Measurements from ENCODE around the gene AGXT. TPM values are rescaled to one million over a fixed set of nuclear protein-coding genes. Genes with fewer than 3 reads are reported as not detected.

The AGXT gene
- polyA plus RNA-seq, 1 donor (not counting 4 experiments of a cell fraction or from before 2014, with no cell fraction given) = not detected

GRCh38 chr2:240823449-240824336 is 44.9 kb upstream of the AGXT start:
- no peak overlapping the region for H2AFZ ChIP-seq (ENCODE audit: control insufficient read depth, low read length)
- H3K9me3 ChIP-seq (ENCODE audit: control insufficient read depth, low read depth, low read length) = no peaks in the 10 kb centered on the region
- no peak overlapping the region for H3K27ac ChIP-seq (ENCODE audit: control insufficient read depth, insufficient read depth, low read length)
- dilution Hi-C loops (cut with MboI; ENCODE audit: extremely low pct_ligation_motif_present, low sequenced_read_pairs) = no loop called here
- no peaks in the 10 kb centered on the region for H4K20me1 ChIP-seq (ENCODE audit: control insufficient read depth, extremely low read depth, insufficient read depth, low read length)
- DNase-seq (ENCODE audit: low read depth, low spot score) = no peak
- H3K4me1 ChIP-seq (ENCODE audit: control insufficient read depth, extremely low read depth, insufficient read depth, low read length) = no peaks in the 10 kb centered on the region
- H3K36me3 ChIP-seq (ENCODE audit: control insufficient read depth in 2 of 2, extremely low read depth in 1 of 2, insufficient read depth in 2 of 2, low read length in 2 of 2) = no peaks in the 10 kb centered on the region
- H3K9me1 ChIP-seq (ENCODE audit: control insufficient read depth, extremely low read depth, insufficient read depth, low read length) = no peaks in the 10 kb centered on the region
- no peak overlapping the region for H3K4me3 ChIP-seq (ENCODE audit: control insufficient read depth in 2 of 3, extremely low read depth in 1 of 3, insufficient read depth in 2 of 3, low read depth in 1 of 3, low read length in 3 of 3)
- no peaks in the 10 kb centered on the region for H3K79me2 ChIP-seq (ENCODE audit: control insufficient read depth, insufficient read depth, low read length)
- peaks cover 72% of the 10 kb centered on the region for H3K27me3 ChIP-seq (ENCODE audit: control insufficient read depth, extremely low read depth, insufficient read depth, low read length)
- no peak overlapping the region for H3K4me2 ChIP-seq (ENCODE audit: control insufficient read depth, extremely low read depth, insufficient read depth, low read depth, low read length)
- no peak overlapping the region for H3K9ac ChIP-seq (ENCODE audit: control insufficient read depth, extremely low read depth, insufficient read depth, low read length)
- no peak for FAIRE-seq
- TF ChIP-seq EZH2 (IDR thresholded peaks at IDR 0.05; ENCODE audit: low read length) (no peak), CTCF (optimal IDR thresholded peaks at IDR 0.05 in 1 of 3, IDR thresholded peaks at IDR 0.05 in 1 of 3, conservative IDR thresholded peaks at IDR 0.05 in 1 of 3; ENCODE audit: extremely low read depth in 1 of 3, insufficient read depth in 2 of 3, low read length in 3 of 3) (no peak)

- TF ChIP-seq CTCF (optimal IDR thresholded peaks at IDR 0.05 in 1 of 3, IDR thresholded peaks at IDR 0.05 in 1 of 3, conservative IDR thresholded peaks at IDR 0.05 in 1 of 3; ENCODE audit: extremely low read depth in 1 of 3, insufficient read depth in 2 of 3, low read length in 3 of 3) = no peak
- no peak for TF ChIP-seq EZH2 (IDR thresholded peaks at IDR 0.05; ENCODE audit: low read length)
- Histone ChIP-seq H2AFZ (ENCODE audit: control insufficient read depth, low read length) (no peak overlapping the region), H3K9me3 (ENCODE audit: control insufficient read depth, low read depth, low read length) (no peaks in the 10 kb centered on the region), H3K36me3 (ENCODE audit: control insufficient read depth in 2 of 2, extremely low read depth in 1 of 2, insufficient read depth in 2 of 2, low read length in 2 of 2) (no peaks in the 10 kb centered on the region), H3K4me3 (ENCODE audit: control insufficient read depth in 2 of 3, extremely low read depth in 1 of 3, insufficient read depth in 2 of 3, low read depth in 1 of 3, low read length in 3 of 3) (no peak overlapping the region), H4K20me1 (ENCODE audit: control insufficient read depth, extremely low read depth, insufficient read depth, low read length) (no peaks in the 10 kb centered on the region), H3K9ac (ENCODE audit: control insufficient read depth, extremely low read depth, insufficient read depth, low read length) (no peak overlapping the region), H3K27me3 (ENCODE audit: control insufficient read depth, extremely low read depth, insufficient read depth, low read length) (peaks cover 61% of the 10 kb centered on the region), H3K9me1 (ENCODE audit: control insufficient read depth, extremely low read depth, insufficient read depth, low read length) (no peaks in the 10 kb centered on the region), H3K79me2 (ENCODE audit: control insufficient read depth, insufficient read depth, low read length) (no peaks in the 10 kb centered on the region), H3K27ac (ENCODE audit: control insufficient read depth, insufficient read depth, low read length) (no peak overlapping the region), H3K4me1 (ENCODE audit: control insufficient read depth, extremely low read depth, insufficient read depth, low read length) (no peaks in the 10 kb centered on the region), H3K4me2 (ENCODE audit: control insufficient read depth, extremely low read depth, insufficient read depth, low read depth, low read length) (no peak overlapping the region)
- dilution Hi-C loops (cut with MboI; ENCODE audit: extremely low pct_ligation_motif_present, low sequenced_read_pairs) = no loop called here
- FAIRE-seq (no peak), DNase-seq (ENCODE audit: low read depth, low spot score) (no peak)
These were observed 43.1 kb upstream of the AGXT start for GRCh38 chr2:240825476-240825875.
